Right lung (tissue), 5 donors: ENCODE data around the gene PIWIL4. TPM values are rescaled to one million over a fixed set of nuclear protein-coding genes. Genes with fewer than 3 reads are reported as not detected.
"Not testable (repeated sequence)": the region's sequence is repeated elsewhere in the genome, so short reads cannot be mapped to it uniquely, and the experiment has no call there.

ENCODE experiments used
- DNase-seq, 2 donors: peaks; one replicate each; pipeline ENCODE4 v3.0.0-alpha.2; 2013
- polyA plus RNA-seq, 5 donors: library from polyadenylated mRNA; unstranded; fragments of 120-200 nt; gene quantifications; one replicate each; pipeline versions ENCODE4 v1.2.1 to v1.2.3, GENCODE V29; 2013; ENCODE audit warnings: inconsistent platforms in 1 of 5, low replicate concordance in 1 of 5; ENCODE audit not compliant: insufficient read length in 5 of 5, insufficient read depth in 1 of 5

PIWIL4 gene
- polyA plus RNA-seq, 5 donors = 6.2 to 8.3 (median 6.6) TPM

DNA sequence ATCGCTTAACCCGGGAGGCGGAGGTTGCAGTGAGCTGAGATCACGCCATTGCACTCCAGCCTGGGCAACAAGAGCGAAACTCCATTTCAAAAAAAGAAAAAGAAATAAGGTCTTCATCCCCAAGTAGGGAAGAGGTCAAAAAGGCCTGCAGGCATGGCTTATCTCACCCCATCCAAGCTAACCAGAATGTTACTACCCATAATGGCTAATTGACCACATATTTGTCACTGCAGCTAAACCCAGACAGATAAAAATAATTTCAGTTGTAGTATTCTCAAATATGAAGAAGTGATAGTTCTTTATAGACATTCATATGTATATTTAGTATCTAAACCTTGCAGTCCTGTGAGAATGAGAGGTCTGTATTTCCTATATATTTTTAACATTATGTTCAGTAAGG, 17.8 kb downstream of the PIWIL4 start:
- DNase-seq = no peak

DNA sequence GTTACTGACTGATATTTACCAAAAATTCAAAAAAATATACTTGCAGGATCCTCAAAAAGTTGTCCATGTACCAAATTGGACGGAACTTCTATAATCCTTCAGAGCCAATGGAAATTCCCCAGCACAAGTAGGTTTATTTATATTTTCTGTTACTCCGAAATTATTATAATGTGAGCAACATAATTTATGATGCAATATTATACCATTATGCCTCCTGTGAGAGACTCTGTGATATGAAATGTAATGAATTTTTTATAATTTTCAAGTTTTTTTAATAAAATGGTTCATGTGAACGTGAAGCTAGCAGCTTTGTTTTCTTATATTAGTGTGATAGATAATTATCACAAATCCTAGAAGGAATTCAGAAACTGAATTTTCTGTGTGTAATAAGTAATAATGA, 18.2 kb downstream of the PIWIL4 start:
- DNase-seq = no peak

DNA sequence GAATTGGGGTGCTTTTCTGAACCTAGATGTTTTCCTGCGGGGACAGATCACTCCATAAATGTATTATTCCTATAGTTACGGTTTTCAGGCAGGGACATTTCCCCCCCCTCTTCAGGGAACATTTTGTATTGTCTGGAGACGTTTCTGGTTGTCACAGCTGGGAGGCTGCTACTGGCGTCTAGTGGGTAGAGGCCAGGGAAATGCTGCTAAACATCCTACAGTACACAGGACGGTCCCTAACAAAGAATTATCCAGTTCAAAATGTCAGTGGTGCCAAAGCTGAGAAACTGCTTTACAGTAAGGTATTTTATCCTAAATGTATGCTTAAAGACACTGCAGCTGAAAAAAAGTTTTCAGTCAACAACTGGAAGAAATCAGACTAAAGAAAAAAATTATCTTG, 19.4 kb downstream of the PIWIL4 start:
- DNase-seq = no peak

DNA sequence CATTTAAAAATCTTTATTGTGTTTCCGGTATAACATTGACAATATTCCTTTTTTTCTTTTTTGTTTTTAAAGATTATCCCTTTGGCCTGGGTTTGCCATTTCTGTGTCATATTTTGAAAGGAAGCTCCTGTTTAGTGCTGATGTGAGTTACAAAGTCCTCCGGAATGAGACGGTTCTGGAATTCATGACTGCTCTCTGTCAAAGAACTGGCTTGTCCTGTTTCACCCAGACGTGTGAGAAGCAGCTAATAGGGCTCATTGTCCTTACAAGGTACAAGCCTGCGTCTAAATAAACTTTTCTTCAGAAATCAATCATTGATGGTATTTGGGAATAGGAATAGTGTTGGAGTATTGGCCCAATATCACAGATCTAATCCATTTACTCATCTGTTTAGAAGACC, 19.8 kb downstream of the PIWIL4 start:
- DNase-seq = no peak

DNA sequence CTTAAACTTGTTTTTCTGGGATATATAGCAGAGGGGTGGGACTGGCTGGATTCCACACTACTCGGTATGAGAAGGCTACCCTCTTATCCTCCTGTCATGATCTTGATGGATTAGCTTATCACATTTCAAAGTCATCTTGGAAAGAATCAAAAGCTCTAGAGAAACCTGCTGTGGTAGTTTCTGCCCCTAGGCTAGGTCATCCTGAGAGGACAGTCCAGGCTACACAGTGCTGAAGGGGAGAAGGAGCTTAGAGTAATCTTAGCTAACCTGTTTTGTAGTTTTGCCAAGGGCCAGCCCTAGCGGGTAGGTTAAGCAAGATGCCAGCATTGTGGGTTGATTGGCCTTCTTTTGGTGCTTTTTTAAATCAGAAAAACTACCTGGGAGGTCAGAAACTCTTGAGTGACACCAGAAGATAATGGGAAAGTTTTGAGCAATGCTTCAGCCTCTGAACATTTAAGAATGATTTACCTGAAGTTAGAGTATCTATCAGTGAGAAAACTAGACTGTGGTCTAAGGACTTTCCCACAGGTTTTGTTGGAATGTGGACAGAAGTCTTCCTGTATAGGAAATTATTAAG, 21.3 kb downstream of the PIWIL4 start:
- DNase-seq = no peak

DNA sequence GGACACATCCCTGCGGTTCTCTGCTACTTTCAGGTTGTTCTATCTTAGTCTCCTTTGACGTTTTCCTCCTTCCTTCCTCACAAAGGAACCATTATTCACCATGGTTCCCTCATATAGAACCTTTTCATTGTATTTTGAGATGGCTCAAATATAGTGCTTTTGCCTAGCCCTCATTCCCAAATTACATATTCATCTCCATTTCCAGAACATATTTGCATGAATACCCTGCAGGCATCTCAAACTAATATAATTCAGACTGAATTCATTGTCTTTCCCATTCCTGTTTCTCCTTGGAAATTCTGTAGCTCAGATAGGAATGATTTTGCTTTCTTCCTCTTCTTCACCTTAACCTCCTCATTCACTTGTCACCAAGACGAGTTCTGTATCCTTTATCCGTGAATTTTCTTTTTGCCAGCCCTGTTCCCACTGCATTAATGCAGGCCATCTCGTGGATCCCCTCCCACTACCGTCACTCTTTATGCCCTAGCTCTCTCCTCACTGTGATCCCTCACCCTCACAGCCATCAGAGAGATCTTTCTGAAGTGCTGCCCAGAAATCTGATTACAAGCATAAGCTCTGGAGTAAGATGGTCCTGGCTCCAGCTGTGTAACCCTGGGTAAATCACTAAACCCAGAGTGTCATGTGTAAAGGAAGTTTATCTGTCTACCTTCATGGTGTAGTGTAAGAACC, 23.3 kb downstream of the PIWIL4 start:
- no peak for DNase-seq

DNA sequence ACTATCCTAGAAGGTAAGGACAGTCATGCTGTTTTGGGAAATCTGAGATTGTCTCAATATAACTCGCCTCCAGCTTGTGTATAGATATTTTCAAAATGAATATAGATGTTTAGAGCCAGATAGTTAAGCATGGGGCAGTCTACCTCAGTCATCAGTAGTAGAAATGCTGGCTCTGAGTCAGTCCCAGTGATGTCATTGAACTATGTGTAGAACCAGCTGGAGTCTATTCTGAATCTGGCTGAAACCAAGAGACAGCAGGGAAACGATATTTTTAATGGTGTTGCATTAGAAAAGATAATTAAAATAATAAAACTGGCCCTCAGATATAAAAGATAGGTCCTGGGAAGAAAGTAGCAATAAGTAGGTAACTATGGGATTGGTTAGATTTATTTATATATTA, 25.9 kb downstream of the PIWIL4 start:
- DNase-seq = no peak

DNA sequence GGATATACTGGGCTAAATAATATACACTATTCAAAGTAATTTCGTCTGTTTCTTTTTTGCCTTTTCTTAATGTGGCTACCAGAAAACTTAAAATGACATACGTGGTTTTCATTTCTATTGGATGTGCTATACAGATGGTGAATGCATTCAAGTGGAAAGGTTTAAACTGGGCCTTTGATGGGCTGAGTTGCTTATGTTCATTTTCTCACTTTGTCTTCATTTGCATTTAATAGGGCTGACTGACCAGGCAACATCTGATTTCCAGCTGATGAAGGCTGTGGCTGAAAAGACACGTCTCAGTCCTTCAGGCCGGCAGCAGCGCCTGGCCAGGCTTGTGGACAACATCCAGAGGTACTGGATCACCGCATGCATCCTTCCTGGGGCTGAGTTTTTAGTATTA, 27.9 kb downstream of the PIWIL4 start:
- no peak for DNase-seq

DNA sequence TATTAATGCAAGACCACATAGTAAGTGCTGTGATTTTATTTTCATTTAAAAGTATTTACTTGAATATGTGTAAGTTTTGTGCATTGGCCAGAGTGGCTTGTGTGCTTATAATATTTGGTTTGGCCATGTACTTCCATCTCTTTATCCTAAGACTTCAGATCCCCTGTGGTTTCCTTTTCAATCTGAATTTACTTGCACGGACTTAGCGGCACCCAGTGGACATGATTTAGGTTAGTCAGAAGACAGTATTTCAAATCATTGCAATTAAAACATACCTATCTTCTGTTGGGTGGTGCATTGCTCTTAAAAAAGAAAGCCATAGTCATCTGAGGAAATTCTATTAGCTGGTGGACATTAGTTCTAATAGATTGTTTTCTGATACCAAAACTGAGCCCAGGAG, 30.7 kb downstream of the PIWIL4 start:
- DNase-seq = no peak

DNA sequence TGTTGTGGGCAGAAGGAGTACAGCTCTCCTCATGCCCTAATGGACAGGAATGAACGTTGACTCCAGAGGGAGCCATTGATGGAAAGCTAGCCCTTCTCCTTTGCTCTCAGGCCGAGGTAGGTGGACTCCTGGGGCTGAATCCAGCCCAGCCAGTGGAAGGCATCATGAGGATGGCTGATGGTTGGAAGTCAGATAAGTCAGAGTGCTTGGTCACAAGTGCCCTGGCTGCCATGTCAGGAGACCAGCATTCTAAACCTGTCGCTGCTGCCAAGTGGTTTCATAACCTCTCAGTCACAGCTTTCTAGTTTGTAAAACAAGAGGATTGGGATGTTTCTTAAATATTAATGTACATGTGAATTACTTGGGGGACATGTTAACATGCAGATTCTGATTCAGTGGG, 32.3 kb downstream of the PIWIL4 start:
- no peak for DNase-seq

DNA sequence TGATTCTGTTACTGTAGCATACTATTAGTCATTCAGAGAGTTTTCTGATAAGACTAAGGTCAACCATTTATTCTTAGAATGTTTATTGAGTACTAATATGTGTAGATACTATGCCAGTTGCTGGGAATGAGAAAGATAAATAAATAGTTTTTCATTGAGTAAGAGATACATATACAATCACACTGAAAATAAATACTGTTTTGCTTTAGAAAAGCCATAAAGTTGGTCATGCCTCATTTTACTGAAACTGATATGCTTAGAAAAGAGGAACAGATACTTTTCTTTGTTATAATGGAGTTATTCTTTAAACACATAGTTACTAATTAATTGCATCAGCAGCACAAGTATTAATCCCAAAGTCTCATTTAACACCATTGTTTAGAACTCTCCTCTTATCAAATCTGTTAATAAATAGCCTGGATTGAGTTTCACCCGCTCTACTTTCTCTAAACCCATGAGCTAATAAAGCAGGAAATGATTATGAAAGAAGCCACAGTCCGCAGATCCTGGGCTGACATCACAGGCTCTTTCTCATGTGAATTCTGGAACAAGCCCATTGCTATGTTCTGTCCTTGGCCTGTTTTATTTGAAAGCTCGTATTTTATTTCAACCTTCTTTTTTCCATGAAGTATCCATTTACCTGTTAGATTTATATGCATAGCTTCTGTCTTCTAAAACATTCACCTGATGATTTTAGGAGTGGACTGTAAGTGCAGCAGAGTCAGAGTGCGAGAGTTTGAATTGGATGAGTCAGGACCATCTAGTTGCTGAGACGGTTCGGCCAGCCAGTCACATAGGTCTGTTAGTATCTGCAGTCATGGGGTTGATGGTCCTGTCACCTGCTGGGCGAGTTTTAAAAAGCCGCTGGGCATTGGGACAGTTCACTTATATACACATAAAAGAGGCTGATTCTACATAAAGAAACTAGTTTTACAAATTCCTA, 35.5 kb downstream of the PIWIL4 start:
- DNase-seq = peak; percentile 15 to 33

DNA sequence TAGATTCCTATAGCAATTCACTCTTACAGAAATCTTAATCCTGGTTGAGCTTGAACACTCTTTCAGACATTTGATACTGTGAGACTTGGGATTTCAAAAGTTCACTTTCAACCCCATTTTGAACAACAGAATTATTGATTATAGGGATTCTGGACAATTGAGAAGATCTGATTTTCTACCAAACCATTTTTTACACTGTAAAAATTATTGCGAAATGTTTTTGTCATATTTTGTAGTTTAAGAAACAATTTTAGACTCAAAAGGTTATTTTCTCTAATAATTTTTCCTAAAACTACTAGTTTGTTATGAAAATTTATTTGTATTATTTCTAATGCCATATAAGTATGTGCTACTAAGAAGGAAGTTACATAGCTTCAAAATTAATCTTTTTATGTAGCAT, 36.4 kb downstream of the PIWIL4 start:
- DNase-seq = no peak

DNA sequence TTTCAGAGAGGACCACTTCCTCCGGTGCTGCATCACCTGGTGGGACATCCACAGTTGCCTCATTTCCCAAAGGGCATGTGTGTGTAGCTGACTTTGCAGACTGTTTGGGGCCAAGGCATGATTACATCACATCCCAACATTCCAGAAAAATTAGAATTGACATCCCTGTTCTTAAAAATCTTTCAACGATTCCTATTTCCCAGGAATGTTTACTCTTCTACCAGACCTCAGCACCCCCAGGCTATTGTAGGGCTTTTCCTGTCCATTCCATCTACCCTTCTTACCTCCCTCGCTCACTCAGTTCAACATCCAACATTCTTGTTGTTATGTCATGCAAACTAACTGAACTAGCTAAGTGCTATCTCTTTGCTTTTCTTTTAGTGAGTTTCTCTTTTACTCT, 37.3 kb downstream of the PIWIL4 start:
- no peak for DNase-seq

DNA sequence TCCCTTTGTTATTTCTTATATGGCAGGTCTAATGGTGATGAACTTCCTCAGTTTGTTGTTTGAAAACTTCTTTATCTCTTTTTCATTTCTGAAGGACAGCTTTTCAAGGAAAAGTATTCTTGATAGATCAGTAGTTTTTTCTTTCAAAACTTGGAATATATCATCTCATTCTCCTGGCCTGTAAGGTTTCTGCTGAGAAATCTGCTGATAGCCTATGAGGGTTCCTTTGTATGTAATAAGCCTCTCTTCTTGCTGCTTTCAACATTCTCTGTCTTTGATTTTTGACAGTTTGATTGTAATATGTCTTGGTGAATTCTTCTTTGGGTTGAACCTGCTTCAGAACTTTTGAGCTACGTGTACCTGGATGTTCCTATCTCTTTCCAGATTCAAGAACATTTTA, 46.0 kb downstream of the PIWIL4 start:
- no peak for DNase-seq

DNA sequence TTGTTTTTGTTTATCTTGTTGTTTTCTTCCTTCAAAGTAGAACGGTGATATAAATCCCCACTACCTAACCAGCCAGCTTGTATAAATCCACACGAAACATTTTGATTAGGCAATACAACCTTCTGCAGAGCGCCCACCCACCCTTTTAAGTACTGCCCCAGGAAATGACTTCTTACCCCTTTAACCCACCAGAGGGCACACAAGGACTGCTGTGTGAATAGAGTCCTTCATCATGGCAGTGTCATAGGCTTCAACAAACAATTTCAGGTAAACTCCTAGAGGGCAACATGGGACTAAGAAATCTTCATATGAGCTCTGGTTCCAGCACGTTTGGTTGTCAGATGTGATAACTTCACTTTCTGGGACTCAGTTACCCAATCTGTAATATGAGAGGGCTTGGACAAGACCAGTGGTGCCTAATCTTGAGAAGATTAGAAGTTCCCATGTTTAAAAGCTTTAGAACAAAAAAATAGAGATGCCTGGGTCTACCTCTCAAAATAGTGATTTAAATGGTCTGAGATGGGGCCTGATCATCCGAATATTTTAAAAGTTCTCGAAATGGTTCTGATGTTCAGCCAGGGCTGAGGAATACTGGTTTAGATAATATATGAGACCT, 56.1 kb downstream of the PIWIL4 start:
- DNase-seq = peak; percentile 59 to 73

DNA sequence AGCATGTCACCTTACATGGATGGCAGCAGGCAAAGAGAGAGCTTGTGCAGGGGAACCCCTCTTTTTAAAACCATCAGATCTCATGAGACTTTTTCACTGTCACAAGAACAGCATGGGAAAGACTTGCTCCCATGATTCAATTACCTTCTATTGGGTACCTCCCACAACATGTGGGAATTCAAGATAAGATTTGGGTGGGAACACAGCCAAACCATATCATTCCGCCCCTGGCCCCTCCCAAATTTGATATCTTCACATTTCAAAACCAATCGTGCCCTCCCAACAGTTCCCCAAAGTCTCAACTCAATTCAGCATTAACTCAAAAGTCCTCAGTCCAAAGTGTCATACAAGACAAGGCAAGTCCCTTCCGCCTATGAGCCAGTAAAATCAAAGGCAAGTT, 58.3 kb downstream of the PIWIL4 start:
- not testable (repeated sequence) for DNase-seq

DNA sequence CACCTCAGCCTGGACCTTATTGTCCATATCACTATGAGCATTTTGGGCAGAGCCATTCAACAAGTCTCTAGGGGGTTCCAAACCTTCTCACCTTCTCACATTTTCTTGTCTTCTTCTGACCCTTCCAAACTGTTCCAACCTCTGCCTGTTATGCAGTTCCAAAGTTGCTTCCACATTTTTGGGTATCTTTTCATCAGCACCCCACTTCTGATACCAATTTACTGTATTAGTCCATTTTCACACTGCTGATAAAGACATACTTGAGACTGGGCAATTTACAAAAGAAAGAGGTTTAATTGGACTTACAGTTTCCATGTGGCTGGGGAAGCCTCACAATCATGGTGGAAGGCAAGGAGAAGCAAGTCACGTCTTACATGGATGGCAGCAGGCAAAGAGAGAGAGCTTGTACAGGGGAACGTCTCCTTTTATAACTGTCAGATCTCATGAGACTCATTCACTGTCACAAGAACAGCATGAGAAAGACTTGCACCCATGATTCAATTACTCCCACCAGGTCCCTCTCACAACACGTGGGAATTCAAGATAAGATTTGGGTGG, 59.9 kb downstream of the PIWIL4 start:
- not testable (repeated sequence) for DNase-seq

DNA sequence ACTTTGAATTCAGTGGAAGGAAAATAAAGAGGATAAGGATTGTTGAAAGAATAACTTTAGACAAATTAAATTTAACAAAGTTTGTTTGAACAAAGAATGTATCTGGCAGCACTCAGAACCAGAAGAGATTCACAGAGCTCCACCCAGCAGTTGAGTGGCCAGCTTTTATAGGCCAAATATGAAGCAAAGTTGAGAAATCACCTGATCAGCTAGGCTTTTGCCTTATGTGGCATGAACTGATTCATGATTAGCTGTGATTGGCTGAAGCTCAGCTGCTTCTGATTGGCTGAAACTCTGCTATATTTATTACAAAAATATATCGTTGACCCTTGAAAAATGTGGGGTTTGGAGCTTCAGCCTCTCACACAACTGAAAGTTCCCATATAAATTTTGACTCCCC, 62.6 kb downstream of the PIWIL4 start:
- no peak for DNase-seq

DNA sequence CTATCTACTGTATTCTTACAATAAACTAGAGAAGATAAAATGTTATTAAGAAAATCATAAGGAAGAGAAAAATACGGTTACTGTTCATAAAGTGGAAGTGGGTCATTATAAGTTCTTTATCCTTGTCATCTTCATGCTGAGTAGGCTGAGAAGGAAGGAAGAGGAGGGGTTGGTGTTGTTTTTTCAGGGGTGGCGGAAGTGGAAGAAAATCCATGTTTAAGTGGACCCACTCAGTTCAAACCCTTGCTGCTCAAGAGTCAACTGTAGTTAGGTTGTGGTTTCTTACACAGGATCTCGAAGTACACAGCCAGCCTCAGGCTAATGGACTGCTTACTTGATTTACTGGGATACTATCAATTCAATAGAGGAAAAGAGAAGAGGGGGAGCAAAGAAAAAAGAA, 63.1 kb downstream of the PIWIL4 start:
- no peak for DNase-seq

DNA sequence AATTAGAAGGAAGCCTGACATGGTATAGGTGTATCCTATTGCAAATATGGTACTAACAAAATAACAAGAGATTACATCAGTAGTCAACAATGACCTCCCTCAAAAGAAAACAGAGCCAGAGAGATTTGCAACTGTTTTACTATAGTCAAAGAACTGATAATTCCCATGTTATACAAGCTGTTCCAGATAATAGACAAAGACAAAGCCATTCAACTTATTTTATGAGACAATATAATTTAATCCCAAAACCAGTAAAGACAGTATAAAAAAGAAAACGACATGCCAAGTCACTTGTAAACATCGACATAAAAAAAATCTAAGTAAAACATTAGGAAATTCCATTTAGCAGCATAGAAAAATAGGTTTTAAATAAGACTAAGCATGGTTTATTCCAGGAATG, 65.2 kb downstream of the PIWIL4 start:
- DNase-seq = no peak

DNA sequence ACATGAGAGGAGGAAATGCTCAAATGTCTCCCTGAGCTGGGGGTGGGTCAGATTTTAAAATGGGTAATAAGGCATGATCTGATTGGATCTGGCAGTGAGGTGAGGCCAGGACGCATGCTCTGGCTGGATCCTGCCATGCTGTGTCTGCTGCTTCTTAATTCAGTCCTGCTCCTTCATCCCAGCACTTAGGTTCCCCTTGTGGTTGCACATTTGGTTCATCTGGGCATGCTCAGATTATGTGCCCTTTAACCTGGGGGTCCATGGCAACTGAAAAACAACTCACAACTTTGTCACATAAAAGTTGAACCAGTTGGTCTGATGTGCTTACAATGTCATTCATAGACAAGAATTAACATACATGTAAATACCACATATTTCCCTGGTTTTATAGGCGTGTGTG, 67.9 kb downstream of the PIWIL4 start:
- no peak for DNase-seq

DNA sequence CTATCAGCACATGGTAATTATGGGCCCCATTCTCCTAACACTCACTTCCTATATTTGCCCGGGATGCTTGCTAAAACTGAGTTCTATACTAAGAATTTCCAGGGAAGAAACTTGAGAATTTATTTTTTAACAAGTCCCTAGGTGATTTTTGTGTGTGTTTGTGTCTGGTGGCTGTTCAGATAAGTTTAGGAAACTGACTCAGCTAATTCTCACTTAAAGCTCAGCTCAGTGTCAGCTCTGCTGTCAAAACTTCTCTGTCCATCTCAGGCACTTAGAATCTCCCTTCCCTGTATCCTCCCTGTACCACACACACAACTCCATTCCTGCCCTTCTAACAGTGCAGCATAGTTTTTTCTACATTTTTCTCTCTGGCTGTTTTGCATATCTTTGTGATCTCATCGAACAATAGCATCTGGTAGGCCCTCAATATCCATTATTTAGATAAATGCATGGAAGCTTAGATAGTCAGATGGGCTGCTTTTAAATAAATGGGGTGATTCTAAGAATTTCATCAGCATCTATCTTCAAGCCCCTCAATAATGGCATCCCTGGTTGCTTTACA, 69.3 kb downstream of the PIWIL4 start:
- no peak for DNase-seq
